Left renal pelvis (tissue), 4 donors: ENCODE data around the gene MYH14. TPM values are rescaled to one million over a fixed set of nuclear protein-coding genes. Genes with fewer than 3 reads are reported as not detected.
"Not testable (repeated sequence)": the region's sequence is repeated elsewhere in the genome, so short reads cannot be mapped to it uniquely, and the experiment has no call there.

ENCODE experiments used
- DNase-seq, 4 donors: peaks; one replicate each; pipeline ENCODE4 v3.0.0-alpha.2; 2013; ENCODE audit warnings: low read depth in 4 of 4, low spot score in 3 of 4
- polyA plus RNA-seq, 4 donors: library from polyadenylated mRNA; unstranded; fragments of 120-200 nt; gene quantifications; one replicate each; pipeline ENCODE4 v1.2.1, GENCODE V29; 2013; ENCODE audit not compliant: insufficient read length in 4 of 4

The MYH14 gene
- polyA plus RNA-seq, 4 donors, result 0.71 to 27.1 (median 22.2) TPM

GRCh38 chr19:50222691-50223438 is 19.4 kb downstream of the MYH14 start:
- no peak for DNase-seq

- no peak for DNase-seq
These were observed 20.0 kb downstream of the MYH14 start for GRCh38 chr19:50223439-50223716.

- no peak for DNase-seq
These were observed 21.7 kb downstream of the MYH14 start for GRCh38 chr19:50224986-50225747.

GRCh38 chr19:50226536-50226935 is 23.1 kb downstream of the MYH14 start:
- DNase-seq, result no peak

DNA sequence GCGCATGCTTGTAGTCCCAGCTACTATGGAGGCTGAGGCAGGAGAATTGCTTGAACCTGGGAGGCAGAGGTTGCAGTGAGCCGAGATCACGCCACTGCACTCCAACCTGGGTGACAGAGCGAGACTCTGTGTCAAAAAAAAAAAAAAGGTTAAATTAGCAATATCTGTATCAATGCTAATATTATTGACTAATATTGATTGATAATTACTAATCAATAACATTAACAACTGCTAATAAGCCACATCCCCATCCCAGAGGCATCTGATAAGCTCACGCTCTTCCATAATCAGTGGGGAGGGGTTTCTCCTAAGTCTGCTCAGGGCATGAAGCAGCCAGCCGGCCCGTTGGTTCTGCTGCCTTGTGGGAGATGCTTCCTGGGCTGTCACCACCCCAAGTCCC is 24.7 kb downstream of the MYH14 start:
- not testable (repeated sequence) for DNase-seq

- no peak for DNase-seq
These were observed 27.2 kb downstream of the MYH14 start for GRCh38 chr19:50230379-50231351.

- DNase-seq, result not testable (repeated sequence)
These were observed 28.0 kb downstream of the MYH14 start for GRCh38 chr19:50231417-50231816.

DNA sequence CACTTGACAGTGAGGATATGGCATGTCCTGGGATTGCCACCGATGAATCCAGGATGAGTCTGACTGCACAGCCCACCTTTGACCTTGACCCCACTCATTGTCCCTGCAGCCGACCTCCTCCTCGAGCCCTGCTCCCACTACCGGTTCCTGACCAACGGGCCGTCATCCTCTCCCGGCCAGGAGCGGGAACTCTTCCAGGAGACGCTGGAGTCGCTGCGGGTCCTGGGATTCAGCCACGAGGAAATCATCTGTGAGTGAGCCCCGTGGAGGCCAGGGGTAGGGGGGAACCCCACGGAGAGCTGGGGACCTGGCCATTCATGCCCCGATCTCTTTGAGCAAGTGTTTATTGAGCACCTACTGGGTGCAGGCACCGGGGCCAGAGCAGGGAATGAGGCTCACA is 28.4 kb downstream of the MYH14 start:
- no peak for DNase-seq

DNA sequence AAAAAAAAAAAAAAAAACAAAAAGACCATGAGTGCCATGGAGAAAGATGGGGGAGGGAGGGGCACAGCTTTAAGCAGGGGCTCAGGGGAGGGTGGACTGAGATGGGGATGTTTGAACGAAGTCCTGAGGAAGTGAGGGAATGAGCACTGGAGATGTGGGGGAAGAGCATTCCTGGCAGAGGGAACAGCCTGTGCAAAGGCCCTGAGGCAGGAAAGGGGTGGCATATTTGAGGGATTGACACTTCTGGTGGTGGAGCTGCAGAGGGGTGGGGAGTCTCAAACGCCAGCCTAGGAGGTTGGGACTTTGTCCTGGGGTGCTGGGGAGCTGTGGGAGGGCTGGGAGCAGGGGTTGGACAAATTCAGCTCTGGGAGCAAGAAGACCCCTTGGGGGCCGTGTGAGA is 29.2 kb downstream of the MYH14 start:
- no peak for DNase-seq

GRCh38 chr19:50233308-50233910 is 30.0 kb downstream of the MYH14 start:
- no peak for DNase-seq

DNA sequence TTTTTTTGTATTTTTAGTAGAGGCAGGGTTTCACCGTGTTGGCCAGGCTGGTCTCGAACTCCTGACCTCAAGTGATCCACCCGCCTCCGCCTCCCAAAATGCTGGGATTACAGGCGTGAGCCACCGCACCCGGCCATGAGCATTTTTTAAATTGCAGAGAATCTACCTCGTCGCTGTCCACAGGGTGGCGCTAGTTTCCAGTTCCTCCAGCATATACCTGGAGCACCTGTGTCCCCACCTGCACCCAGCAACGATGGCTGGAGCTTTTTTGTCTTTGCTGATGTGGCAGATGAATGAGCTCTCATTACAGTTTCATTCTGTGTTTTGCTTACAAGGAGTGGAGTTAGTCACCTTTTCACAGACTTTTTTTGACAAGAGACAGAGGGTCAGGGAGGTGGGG is 34.1 kb downstream of the MYH14 start:
- not testable (repeated sequence) for DNase-seq

DNA sequence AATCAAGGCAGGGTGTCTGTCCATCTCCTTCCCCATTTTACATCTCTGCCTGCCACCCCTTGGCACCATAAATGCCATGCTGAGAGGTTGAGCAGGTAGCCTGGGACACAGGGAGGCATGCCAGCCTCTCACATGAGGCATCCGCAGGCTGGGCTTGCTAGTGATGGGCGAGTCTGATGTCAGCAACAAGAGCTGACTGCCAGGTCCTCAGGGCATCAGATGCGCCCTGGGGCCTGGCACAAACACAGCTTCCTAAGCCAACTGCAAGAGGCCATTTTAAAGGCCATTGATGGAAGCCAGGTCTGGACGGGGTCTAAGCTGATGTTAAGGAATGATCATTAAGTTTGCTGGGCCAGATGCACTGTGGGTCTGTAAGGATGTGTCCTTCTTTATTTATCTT is 34.6 kb downstream of the MYH14 start:
- DNase-seq, result no peak

- no peak for DNase-seq
These were observed 36.6 kb downstream of the MYH14 start for GRCh38 chr19:50239921-50240590.

DNA sequence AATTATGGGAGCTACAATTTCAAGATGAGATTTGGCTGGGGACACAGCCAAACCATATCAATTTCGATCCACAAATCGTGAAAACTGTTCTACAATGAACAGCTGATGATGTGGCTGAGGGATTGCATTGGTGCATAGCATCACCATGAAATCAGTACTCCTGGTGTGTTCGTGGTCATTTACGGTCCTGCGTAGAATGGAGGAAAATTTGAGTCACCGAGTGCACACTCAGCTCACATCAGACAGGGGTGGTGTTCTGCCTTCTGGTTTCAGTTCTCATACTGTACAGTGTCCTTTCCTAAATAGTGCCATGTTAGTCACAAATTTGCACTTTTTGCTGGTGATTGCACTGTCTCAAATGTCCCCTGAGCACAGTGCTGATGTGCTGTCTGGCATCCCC is 39.2 kb downstream of the MYH14 start:
- DNase-seq, result no peak

DNA sequence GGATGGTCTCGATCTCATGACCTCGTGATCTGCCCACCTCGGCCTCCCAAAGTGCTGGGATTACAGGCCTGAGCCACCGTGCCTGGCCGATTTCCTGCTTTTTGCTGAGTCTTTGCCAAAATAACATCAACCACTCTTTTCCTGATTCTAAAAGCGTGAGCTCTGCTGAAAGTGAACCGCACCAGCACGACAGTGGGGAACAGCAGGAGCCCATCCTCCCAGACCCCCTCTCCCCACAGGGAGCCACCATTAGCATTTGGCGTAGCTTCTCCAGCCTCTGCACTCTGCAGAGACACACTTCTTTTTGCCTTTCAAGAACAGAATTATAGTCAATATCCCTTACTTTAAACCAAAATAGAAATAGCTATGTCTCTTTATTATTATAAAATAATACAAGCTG is 41.3 kb downstream of the MYH14 start:
- no peak for DNase-seq

GRCh38 chr19:50248413-50248812 is 45.0 kb downstream of the MYH14 start:
- DNase-seq, result no peak

- no peak for DNase-seq
These were observed 45.4 kb downstream of the MYH14 start for GRCh38 chr19:50248826-50249225.

DNA sequence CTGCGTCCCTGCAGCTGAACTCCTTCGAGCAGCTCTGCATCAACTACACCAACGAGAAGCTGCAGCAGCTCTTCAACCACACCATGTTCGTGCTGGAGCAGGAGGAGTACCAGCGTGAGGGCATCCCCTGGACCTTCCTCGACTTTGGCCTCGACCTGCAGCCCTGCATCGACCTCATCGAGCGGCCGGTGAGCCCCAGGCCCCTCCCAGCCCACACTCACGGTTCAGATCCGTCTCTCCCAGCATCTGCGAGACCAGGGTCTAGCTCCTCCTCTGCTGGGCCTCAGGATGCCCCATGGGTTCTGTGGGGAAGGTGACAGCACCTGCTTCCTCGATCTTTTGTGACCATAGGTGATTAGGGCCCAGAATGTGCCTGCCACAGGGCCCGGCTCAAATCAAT is 46.2 kb downstream of the MYH14 start:
- no peak for DNase-seq

GRCh38 chr19:50250450-50251136 is 47.2 kb downstream of the MYH14 start:
- no peak for DNase-seq
